GM12878 (cell line): ENCODE data around the gene DLST. TPM values are rescaled to one million over a fixed set of nuclear protein-coding genes. Genes with fewer than 3 reads are reported as not detected.

Experiments
- ATAC-seq: fragments of 200-7000 bp; cut with Tn5 transposase; 3 replicates; pipeline ENCODE4 v1.9.1; 2020; ENCODE audit warnings: mild to moderate bottlenecking, moderate library complexity
- BruUV-seq: library from RNA; stranded (reverse); fragments of 400-500 nt; replicated peaks from 2 replicates; lab custom pipeline; 2021; lab: Mats Ljungman, UMichigan
- CTCF ChIA-PET: fragments of 300-600 bp; sonication (Branson Sonifier 250); formaldehyde crosslinking; extraction: SDS; loops from one replicate; lab custom pipeline; 2021; ENCODE audit warnings: inconsistent platforms; lab: Yijun Ruan, JAX
- POLR2A ChIA-PET: fragments of 350-600 bp; formaldehyde crosslinking; extraction: SDS; loops from one replicate; lab custom pipeline; 2021; ENCODE audit warnings: inconsistent platforms; lab: Charles Lee
- RAD21 ChIA-PET: fragments of 300-600 bp; sonication (Branson Sonifier 250); formaldehyde crosslinking; loops from one replicate; lab custom pipeline; 2023; ENCODE audit warnings: antibody characterized with exemption; ENCODE audit not compliant: unreplicated experiment; lab: Charles Lee
- SMC1A ChIA-PET: fragments of 300-600 bp; sonication (Branson Sonifier 250); formaldehyde crosslinking; loops from one replicate; lab custom pipeline; 2023; ENCODE audit not compliant: unreplicated experiment, uncharacterized antibody; lab: Charles Lee
- DNase-seq: peaks from one replicate; pipeline ENCODE4 v3.0.0-alpha.2; 2011; ENCODE audit warnings: low read depth, low spot score
- FAIRE-seq: peaks from 3 replicates; lab custom pipeline; 2011; peaks lifted over from hg19 to GRCh38; lab: Jason Lieb, UNC
- H2AFZ ChIP-seq: 2 replicates; pipeline ENCODE4 v1.6.0; 2011; ENCODE audit warnings: low read depth, low read length, control low read depth; ENCODE audit not compliant: control insufficient read depth
- H3K27ac ChIP-seq: 2 replicates; pipeline ENCODE4 v1.5.1; 2011; ENCODE audit warnings: control low read depth; ENCODE audit not compliant: control insufficient read depth, insufficient read depth
- H3K27me3 ChIP-seq, 2 experiments: replicated peaks in 1 of 2; 2 replicates each; pipeline versions ENCODE4 v1.6.0 to v1.6.1; 2011; ENCODE audit warnings: low read length in 1 of 2; ENCODE audit not compliant: control insufficient read depth in 2 of 2, insufficient read depth in 2 of 2
- H3K36me3 ChIP-seq, 2 experiments: 2 replicates each; pipeline ENCODE4 v1.5.1; 2011; ENCODE audit warnings: low read length in 1 of 2; ENCODE audit not compliant: control insufficient read depth in 2 of 2, insufficient read depth in 2 of 2
- H3K4me1 ChIP-seq: 2 replicates; pipeline ENCODE4 v1.6.1; 2011; ENCODE audit warnings: mild to moderate bottlenecking, low read length, moderate library complexity, mixed read lengths; ENCODE audit not compliant: control insufficient read depth, insufficient read depth
- H3K4me2 ChIP-seq: 2 replicates; pipeline ENCODE4 v1.6.0; 2011; ENCODE audit warnings: control low read depth; ENCODE audit not compliant: control insufficient read depth, insufficient read depth
- H3K4me3 ChIP-seq: fragments of 200-600 bp; sonication (generic); 2 replicates; pipeline ENCODE4 v1.5.1; 2016
- H3K79me2 ChIP-seq: 2 replicates; pipeline ENCODE4 v1.6.0; 2011; ENCODE audit warnings: low read length; ENCODE audit not compliant: control insufficient read depth, insufficient read depth
- H3K9ac ChIP-seq: 2 replicates; pipeline ENCODE4 v1.8.0; 2011; ENCODE audit warnings: low read length, control low read depth, mixed read lengths; ENCODE audit not compliant: control insufficient read depth, insufficient read depth
- H3K9me3 ChIP-seq: replicated peaks from 3 replicates; pipeline ENCODE4 v1.5.1; 2011; ENCODE audit warnings: mild to moderate bottlenecking, low read length; ENCODE audit not compliant: control insufficient read depth, insufficient read depth
- H4K20me1 ChIP-seq: 2 replicates; pipeline ENCODE4 v1.6.0; 2011; ENCODE audit not compliant: control insufficient read depth, insufficient read depth
- CEBPB ChIP-seq, 2 experiments: fragments of 150-350 bp in 1 of 2; IDR thresholded peaks; 2 replicates each; pipeline ENCODE4 v1.6.1; 2012 to 2014; ENCODE audit warnings: low read depth in 2 of 2, low read length in 2 of 2, borderline replicate concordance in 1 of 2, inconsistent platforms in 1 of 2
- CREB1 ChIP-seq: IDR thresholded peaks from 2 replicates; pipeline ENCODE4 v1.6.1; 2012; ENCODE audit warnings: low read depth, mild to moderate bottlenecking, inconsistent platforms
- EGR1 ChIP-seq, 2 experiments: IDR thresholded peaks; 1 replicate in 1 of 2; 2 replicates in 1 of 2; pipeline ENCODE4 v1.6.1; 2011 to 2012; ENCODE audit warnings: low read depth in 2 of 2, low read length in 2 of 2, borderline replicate concordance in 1 of 2, mild to moderate bottlenecking in 1 of 2, moderate library complexity in 1 of 2
- MYB ChIP-seq: fragments of 150-350 bp; IDR thresholded peaks from 2 replicates; pipeline ENCODE4 v1.6.1; 2014; ENCODE audit warnings: mild to moderate bottlenecking, low read depth, low read length, borderline replicate concordance
- NR2F1 ChIP-seq: fragments of 450-650 bp; conservative IDR thresholded peaks from 2 replicates; pipeline ENCODE4 v1.6.1; 2017; ENCODE audit warnings: mild to moderate bottlenecking
- SMAD5 ChIP-seq: IDR thresholded peaks from 2 replicates; pipeline ENCODE4 v1.6.1; 2016; ENCODE audit warnings: antibody characterized with exemption, low read depth
- SMARCA5 ChIP-seq: fragments of 450-650 bp; IDR thresholded peaks from 2 replicates; pipeline ENCODE4 v1.6.1; 2017; ENCODE audit warnings: mild to moderate bottlenecking
- SMC3 ChIP-seq: IDR thresholded peaks from 2 replicates; pipeline ENCODE4 v1.6.1; 2011; ENCODE audit warnings: low read length, improper control_type of control experiment, borderline replicate concordance
- SP1 ChIP-seq: IDR thresholded peaks from one replicate; pipeline ENCODE4 v1.6.1; 2011; ENCODE audit warnings: low read depth, low read length
- STAT3 ChIP-seq: IDR thresholded peaks from 2 replicates; pipeline ENCODE4 v1.6.1; 2011; ENCODE audit warnings: low read depth, low read length, improper control_type of control experiment
- WGBS: methylation state at CpG from one replicate; pipeline ENCODE4 v1.1.6; 2016; ENCODE audit warnings: low lambda C conversion rate; ENCODE audit not compliant: insufficient replicate concordance, insufficient coverage; ENCODE audit errors: missing lambda C conversion rate; 5-methylcytosine and 5-hydroxymethylcytosine counted together
- in situ Hi-C: fragments of 300-500 bp; cut with MboI; formaldehyde crosslinking; loops from 9 replicates; pipeline ENCODE4 v1.14.3; 2018; ENCODE audit warnings: mixed read lengths
- intact Hi-C: fragments of 100-400 bp; cut with micrococcal nuclease; formaldehyde crosslinking; loops from one replicate; pipeline ENCODE4 v1.14.2; 2022; ENCODE audit not compliant: unreplicated experiment
- polyA plus RNA-seq, 11 experiments: library from polyadenylated mRNA; depleted of rRNA in 4 of 11; unstranded in 6 of 11; stranded (reverse) in 5 of 11; fragments of >200 nt; fragmentation: Nextera tagmentation in 4 of 11; fragmentation: Illumina TruSeq in 1 of 11; extraction: Ambion mirVana in 4 of 11; extraction: Trizol in 1 of 11; gene quantifications; 1 replicate in 1 of 11; 2 replicates in 10 of 11; pipeline versions ENCODE4 v1.2.1 to v1.2.3, GENCODE V29; 2011 to 2016; ENCODE audit warnings: inconsistent platforms in 2 of 11, missing spikeins in 2 of 11, low read depth in 1 of 11
- total RNA-seq, 4 experiments: library from RNA; depleted of rRNA in 3 of 4; stranded (reverse); fragments of >200 nt in 3 of 4; fragmentation: Illumina TruSeq in 1 of 4; extraction: Trizol in 1 of 4; gene quantifications; 2 replicates each; pipeline versions ENCODE4 v1.2.1 to v1.2.3, GENCODE V29; 2013 to 2021
- TF ChIP-seq, protein P1 (sequence below): fragments of 450-650 bp; IDR thresholded peaks from 2 replicates; pipeline ENCODE4 v1.6.1; 2017; ENCODE audit warnings: low read depth, mild to moderate bottlenecking, moderate library complexity
- TF ChIP-seq, protein P2 (sequence below): fragments of 450-650 bp; formaldehyde crosslinking; IDR thresholded peaks from 2 replicates; pipeline ENCODE4 v1.4.0; 2020; ENCODE audit warnings: mild to moderate bottlenecking, moderate library complexity
- TF ChIP-seq, protein P3 (sequence below): IDR thresholded peaks from 2 replicates; pipeline ENCODE4 v1.6.1; 2012; ENCODE audit warnings: low read length, inconsistent platforms

DLST gene
- total and polyA plus RNA-seq, 10 of the 15 experiments (the other 5 are each of a cell fraction or from before 2014, with no cell fraction given): 2.9 to 141 (median 67.7) TPM

DNA sequence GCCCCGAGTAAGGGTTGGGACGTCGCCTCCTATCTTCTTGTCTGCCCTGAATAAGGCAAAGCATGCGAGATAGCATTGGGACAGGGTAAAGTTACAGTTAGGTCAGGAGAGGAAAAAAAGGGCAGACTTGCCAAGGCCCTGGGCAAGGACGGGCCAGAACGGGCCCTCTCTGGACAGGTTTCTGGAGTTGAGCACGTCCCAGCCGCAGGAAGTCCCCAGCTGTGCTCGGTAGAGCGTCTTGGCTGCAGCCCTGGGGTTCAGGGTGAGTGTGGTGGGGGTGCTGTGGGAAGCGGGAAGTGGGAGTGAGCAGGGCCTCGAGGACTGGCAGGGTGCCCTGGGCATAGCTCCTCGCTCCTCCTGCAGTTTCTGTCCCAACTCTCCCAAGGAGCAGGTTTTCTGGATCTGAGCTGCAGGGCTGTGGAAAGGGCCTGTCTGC, 35.9 kb downstream of the DLST start:
- ChIA-PET SMC1A (interaction anchor here (1.4 to 1.7 kb wide), 2 partner anchors 57 to 170 kb away, joined by 4 to 7 read pairs; no protein-coding TSS in a partner anchor), POLR2A (no interaction called here), RAD21 (interaction anchor here (0.6 to 2.5 kb wide), 5 partner anchors 12 to 171 kb away, joined by 4 to 8 read pairs (median 5); no protein-coding TSS in a partner anchor), CTCF (interaction anchor here (0.5 to 4.7 kb wide), 8 partner anchors 10 to 309 kb away, joined by 3 to 24 read pairs (median 4); no protein-coding TSS in a partner anchor)
- Histone ChIP-seq H3K4me1 (no peaks in the 10 kb centered on the region), H3K79me2 (no peaks in the 10 kb centered on the region), H3K9me3 (no peaks in the 10 kb centered on the region), H2AFZ (no peak overlapping the region), H3K36me3 (no peaks in the 10 kb centered on the region), H3K9ac (no peak overlapping the region), H4K20me1 (no peaks in the 10 kb centered on the region), H3K27me3 (no peaks in the 10 kb centered on the region), H3K4me2 (no peak overlapping the region), H3K27ac (no peak overlapping the region), H3K4me3 (no peak overlapping the region)
- in situ Hi-C loops: no loop called here
- TF ChIP-seq SMAD5 (no peak), EGR1 (IDR thresholded peaks at IDR 0.05; ENCODE audit: borderline replicate concordance in 1 of 2, low read depth in 2 of 2, low read length in 2 of 2) (no peak), CREB1 (no peak), SP1 (no peak), CEBPB (IDR thresholded peaks at IDR 0.05; ENCODE audit: borderline replicate concordance in 1 of 2, low read depth in 2 of 2, low read length in 2 of 2) (no peak), STAT3 (no peak), NR2F1 (no peak), SMC3 (no peak), MYB (no peak), SMARCA5 (no peak)
- TF ChIP-seq, protein P1, sequence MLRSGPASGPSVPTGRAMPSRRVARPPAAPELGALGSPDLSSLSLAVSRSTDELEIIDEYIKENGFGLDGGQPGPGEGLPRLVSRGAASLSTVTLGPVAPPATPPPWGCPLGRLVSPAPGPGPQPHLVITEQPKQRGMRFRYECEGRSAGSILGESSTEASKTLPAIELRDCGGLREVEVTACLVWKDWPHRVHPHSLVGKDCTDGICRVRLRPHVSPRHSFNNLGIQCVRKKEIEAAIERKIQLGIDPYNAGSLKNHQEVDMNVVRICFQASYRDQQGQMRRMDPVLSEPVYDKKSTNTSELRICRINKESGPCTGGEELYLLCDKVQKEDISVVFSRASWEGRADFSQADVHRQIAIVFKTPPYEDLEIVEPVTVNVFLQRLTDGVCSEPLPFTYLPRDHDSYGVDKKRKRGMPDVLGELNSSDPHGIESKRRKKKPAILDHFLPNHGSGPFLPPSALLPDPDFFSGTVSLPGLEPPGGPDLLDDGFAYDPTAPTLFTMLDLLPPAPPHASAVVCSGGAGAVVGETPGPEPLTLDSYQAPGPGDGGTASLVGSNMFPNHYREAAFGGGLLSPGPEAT: no peak
- TF ChIP-seq, protein P2, sequence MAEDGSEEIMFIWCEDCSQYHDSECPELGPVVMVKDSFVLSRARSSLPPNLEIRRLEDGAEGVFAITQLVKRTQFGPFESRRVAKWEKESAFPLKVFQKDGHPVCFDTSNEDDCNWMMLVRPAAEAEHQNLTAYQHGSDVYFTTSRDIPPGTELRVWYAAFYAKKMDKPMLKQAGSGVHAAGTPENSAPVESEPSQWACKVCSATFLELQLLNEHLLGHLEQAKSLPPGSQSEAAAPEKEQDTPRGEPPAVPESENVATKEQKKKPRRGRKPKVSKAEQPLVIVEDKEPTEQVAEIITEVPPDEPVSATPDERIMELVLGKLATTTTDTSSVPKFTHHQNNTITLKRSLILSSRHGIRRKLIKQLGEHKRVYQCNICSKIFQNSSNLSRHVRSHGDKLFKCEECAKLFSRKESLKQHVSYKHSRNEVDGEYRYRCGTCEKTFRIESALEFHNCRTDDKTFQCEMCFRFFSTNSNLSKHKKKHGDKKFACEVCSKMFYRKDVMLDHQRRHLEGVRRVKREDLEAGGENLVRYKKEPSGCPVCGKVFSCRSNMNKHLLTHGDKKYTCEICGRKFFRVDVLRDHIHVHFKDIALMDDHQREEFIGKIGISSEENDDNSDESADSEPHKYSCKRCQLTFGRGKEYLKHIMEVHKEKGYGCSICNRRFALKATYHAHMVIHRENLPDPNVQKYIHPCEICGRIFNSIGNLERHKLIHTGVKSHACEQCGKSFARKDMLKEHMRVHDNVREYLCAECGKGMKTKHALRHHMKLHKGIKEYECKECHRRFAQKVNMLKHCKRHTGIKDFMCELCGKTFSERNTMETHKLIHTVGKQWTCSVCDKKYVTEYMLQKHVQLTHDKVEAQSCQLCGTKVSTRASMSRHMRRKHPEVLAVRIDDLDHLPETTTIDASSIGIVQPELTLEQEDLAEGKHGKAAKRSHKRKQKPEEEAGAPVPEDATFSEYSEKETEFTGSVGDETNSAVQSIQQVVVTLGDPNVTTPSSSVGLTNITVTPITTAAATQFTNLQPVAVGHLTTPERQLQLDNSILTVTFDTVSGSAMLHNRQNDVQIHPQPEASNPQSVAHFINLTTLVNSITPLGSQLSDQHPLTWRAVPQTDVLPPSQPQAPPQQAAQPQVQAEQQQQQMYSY (CRISPR knock-in tag): no peak
- TF ChIP-seq, protein P3, sequence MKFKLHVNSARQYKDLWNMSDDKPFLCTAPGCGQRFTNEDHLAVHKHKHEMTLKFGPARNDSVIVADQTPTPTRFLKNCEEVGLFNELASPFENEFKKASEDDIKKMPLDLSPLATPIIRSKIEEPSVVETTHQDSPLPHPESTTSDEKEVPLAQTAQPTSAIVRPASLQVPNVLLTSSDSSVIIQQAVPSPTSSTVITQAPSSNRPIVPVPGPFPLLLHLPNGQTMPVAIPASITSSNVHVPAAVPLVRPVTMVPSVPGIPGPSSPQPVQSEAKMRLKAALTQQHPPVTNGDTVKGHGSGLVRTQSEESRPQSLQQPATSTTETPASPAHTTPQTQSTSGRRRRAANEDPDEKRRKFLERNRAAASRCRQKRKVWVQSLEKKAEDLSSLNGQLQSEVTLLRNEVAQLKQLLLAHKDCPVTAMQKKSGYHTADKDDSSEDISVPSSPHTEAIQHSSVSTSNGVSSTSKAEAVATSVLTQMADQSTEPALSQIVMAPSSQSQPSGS: no peak
- FAIRE-seq (no peak), ATAC-seq (no peak), DNase-seq (no peak)
- intact Hi-C loops: no loop called here
- WGBS: 58% methylated on average over 13 of the region's 13 CpGs
- no TSS peak for BruUV-seq
